ENCODE measurements around the gene CDKAL1.

CDKAL1 gene

GRCh38 chr6:20800229-20800628 lies 266.0 kb downstream of the CDKAL1 start:
- Histone ChIP-seq H3K18ac (ENCODE audit: low read depth in 1 of 2, low read length in 2 of 2) (no peak overlapping the region), H3K27me3 (ENCODE audit: control insufficient read depth in 1 of 2, insufficient read depth in 1 of 2, low read length in 2 of 2) (no peaks in the 10 kb centered on the region), H3K4ac (ENCODE audit: low read depth in 1 of 2, low read length in 2 of 2) (no peak overlapping the region), H3K14ac (ENCODE audit: low read length in 2 of 2) (no peak overlapping the region), H3K27ac (ENCODE audit: low read length, poor library complexity, severe bottlenecking) (no peak overlapping the region), H3K9ac (ENCODE audit: low read length) (no peak overlapping the region), H3K4me1 (ENCODE audit: control insufficient read depth, insufficient read depth, low read depth, low read length) (no peaks in the 10 kb centered on the region), H2BK15ac (ENCODE audit: low read depth, poor library complexity, severe bottlenecking) (no peak overlapping the region), H3K9me3 (ENCODE audit: control insufficient read depth, low read length) (no peaks in the 10 kb centered on the region), H2AFZ (ENCODE audit: low read depth, low read length) (no peak overlapping the region), H2BK120ac (ENCODE audit: low read depth, low read length) (no peak overlapping the region), H4K8ac (ENCODE audit: low read length) (no peak overlapping the region), H3K79me1 (replicated peaks; ENCODE audit: low read length, poor library complexity, severe bottlenecking) (no peaks in the 10 kb centered on the region), H3K4me2 (ENCODE audit: low read length, poor library complexity, severe bottlenecking) (no peak overlapping the region), H4K91ac (ENCODE audit: low read length) (no peak overlapping the region), H2BK5ac (ENCODE audit: low read depth, low read length, poor library complexity, severe bottlenecking) (no peak overlapping the region), H3K4me3 (ENCODE audit: insufficient read depth in 1 of 2, low read depth in 1 of 2, low read length in 2 of 2) (no peak overlapping the region), H2BK12ac (ENCODE audit: low read length in 2 of 2) (no peak overlapping the region), H3K36me3 (ENCODE audit: control insufficient read depth in 1 of 2, insufficient read depth in 2 of 2, low read depth in 1 of 2, low read length in 2 of 2) (no peaks in the 10 kb centered on the region), H3K23ac (ENCODE audit: low read length in 2 of 2) (no peak overlapping the region), H2AK5ac (ENCODE audit: low read length, severe bottlenecking) (no peak overlapping the region)
- DNase-seq: no peak

DNA sequence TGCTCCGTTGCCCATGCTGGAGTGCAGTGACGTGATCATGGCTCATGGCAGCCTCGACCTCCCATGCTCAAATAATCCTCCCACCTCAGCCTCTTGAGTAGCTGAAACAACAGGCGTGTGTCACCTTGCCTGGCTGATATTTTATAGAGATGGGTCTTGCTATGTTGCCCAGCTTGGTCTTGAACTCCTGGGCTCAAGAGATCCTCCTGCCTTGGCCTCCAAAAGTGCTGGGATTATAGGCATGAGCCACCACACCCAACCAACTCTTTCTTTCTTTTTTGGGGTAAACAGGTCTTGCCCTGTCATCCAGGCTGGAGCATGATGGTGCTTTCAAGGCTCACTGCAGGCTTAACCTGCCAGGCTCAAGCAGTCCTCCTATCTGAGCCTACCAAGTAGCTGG lies 266.4 kb downstream of the CDKAL1 start:
- no peak overlapping the region for H3K18ac ChIP-seq (ENCODE audit: low read depth in 1 of 2, low read length in 2 of 2)
- no peak overlapping the region for H3K4me3 ChIP-seq (ENCODE audit: insufficient read depth in 1 of 2, low read depth in 1 of 2, low read length in 2 of 2)
- H3K4ac ChIP-seq (ENCODE audit: low read depth in 1 of 2, low read length in 2 of 2): no peak overlapping the region
- H3K9ac ChIP-seq (ENCODE audit: low read length): no peak overlapping the region
- H4K8ac ChIP-seq (ENCODE audit: low read length): no peak overlapping the region
- no peak overlapping the region for H2AK5ac ChIP-seq (ENCODE audit: low read length, severe bottlenecking)
- H3K23ac ChIP-seq (ENCODE audit: low read length in 2 of 2): no peak overlapping the region
- H3K9me3 ChIP-seq (ENCODE audit: control insufficient read depth, low read length): no peaks in the 10 kb centered on the region
- WGBS: 100% methylated on average over 3 of the region's 4 CpGs
- no peak overlapping the region for H3K4me2 ChIP-seq (ENCODE audit: low read length, poor library complexity, severe bottlenecking)
- H3K27ac ChIP-seq (ENCODE audit: low read length, poor library complexity, severe bottlenecking): no peak overlapping the region
- no peaks in the 10 kb centered on the region for H3K4me1 ChIP-seq (ENCODE audit: control insufficient read depth, insufficient read depth, low read depth, low read length)
- no peaks in the 10 kb centered on the region for H3K27me3 ChIP-seq (ENCODE audit: control insufficient read depth in 1 of 2, insufficient read depth in 1 of 2, low read length in 2 of 2)
- no peaks in the 10 kb centered on the region for H3K36me3 ChIP-seq (ENCODE audit: control insufficient read depth in 1 of 2, insufficient read depth in 2 of 2, low read depth in 1 of 2, low read length in 2 of 2)
- no peak overlapping the region for H2BK12ac ChIP-seq (ENCODE audit: low read length in 2 of 2)
- no peaks in the 10 kb centered on the region for H3K79me1 ChIP-seq (replicated peaks; ENCODE audit: low read length, poor library complexity, severe bottlenecking)
- H4K91ac ChIP-seq (ENCODE audit: low read length): no peak overlapping the region
- DNase-seq: no peak
- H2BK120ac ChIP-seq (ENCODE audit: low read depth, low read length): no peak overlapping the region
- H2BK5ac ChIP-seq (ENCODE audit: low read depth, low read length, poor library complexity, severe bottlenecking): no peak overlapping the region
- H3K14ac ChIP-seq (ENCODE audit: low read length in 2 of 2): no peak overlapping the region
- H2AFZ ChIP-seq (ENCODE audit: low read depth, low read length): no peak overlapping the region
- H2BK15ac ChIP-seq (ENCODE audit: low read depth, poor library complexity, severe bottlenecking): no peak overlapping the region

GRCh38 chr6:20801595-20801994 lies 267.3 kb downstream of the CDKAL1 start:
- no peaks in the 10 kb centered on the region for H3K4me1 ChIP-seq (ENCODE audit: control insufficient read depth, insufficient read depth, low read depth, low read length)
- H3K4me3 ChIP-seq (ENCODE audit: insufficient read depth in 1 of 2, low read depth in 1 of 2, low read length in 2 of 2): no peak overlapping the region
- H4K91ac ChIP-seq (ENCODE audit: low read length): no peak overlapping the region
- H3K27ac ChIP-seq (ENCODE audit: low read length, poor library complexity, severe bottlenecking): no peak overlapping the region
- H3K9ac ChIP-seq (ENCODE audit: low read length): no peak overlapping the region
- WGBS: no CpG with 5 or more reads among the region's 3 CpGs
- H3K36me3 ChIP-seq (ENCODE audit: control insufficient read depth in 1 of 2, insufficient read depth in 2 of 2, low read depth in 1 of 2, low read length in 2 of 2): no peaks in the 10 kb centered on the region
- no peak overlapping the region for H3K18ac ChIP-seq (ENCODE audit: low read depth in 1 of 2, low read length in 2 of 2)
- DNase-seq: no peak
- peaks cover 5% of the 10 kb centered on the region for H3K9me3 ChIP-seq (ENCODE audit: control insufficient read depth, low read length)
- H3K23ac ChIP-seq (ENCODE audit: low read length in 2 of 2): no peak overlapping the region
- H2BK15ac ChIP-seq (ENCODE audit: low read depth, poor library complexity, severe bottlenecking): no peak overlapping the region
- H3K4me2 ChIP-seq (ENCODE audit: low read length, poor library complexity, severe bottlenecking): no peak overlapping the region
- H2BK5ac ChIP-seq (ENCODE audit: low read depth, low read length, poor library complexity, severe bottlenecking): no peak overlapping the region
- H3K14ac ChIP-seq (ENCODE audit: low read length in 2 of 2): no peak overlapping the region
- H2AK5ac ChIP-seq (ENCODE audit: low read length, severe bottlenecking): no peak overlapping the region
- H4K8ac ChIP-seq (ENCODE audit: low read length): no peak overlapping the region
- H2BK12ac ChIP-seq (ENCODE audit: low read length in 2 of 2): no peak overlapping the region
- H2AFZ ChIP-seq (ENCODE audit: low read depth, low read length): no peak overlapping the region
- no peak overlapping the region for H3K4ac ChIP-seq (ENCODE audit: low read depth in 1 of 2, low read length in 2 of 2)
- H2BK120ac ChIP-seq (ENCODE audit: low read depth, low read length): no peak overlapping the region
- H3K79me1 ChIP-seq (replicated peaks; ENCODE audit: low read length, poor library complexity, severe bottlenecking): no peaks in the 10 kb centered on the region
- no peaks in the 10 kb centered on the region for H3K27me3 ChIP-seq (ENCODE audit: control insufficient read depth in 1 of 2, insufficient read depth in 1 of 2, low read length in 2 of 2)

- no peaks in the 10 kb centered on the region for H3K79me1 ChIP-seq (replicated peaks; ENCODE audit: low read length, poor library complexity, severe bottlenecking)
- H3K18ac ChIP-seq (ENCODE audit: low read depth in 1 of 2, low read length in 2 of 2): no peak overlapping the region
- no peak overlapping the region for H2BK120ac ChIP-seq (ENCODE audit: low read depth, low read length)
- H2AK5ac ChIP-seq (ENCODE audit: low read length, severe bottlenecking): no peak overlapping the region
- no peak overlapping the region for H2AFZ ChIP-seq (ENCODE audit: low read depth, low read length)
- no peak overlapping the region for H3K27ac ChIP-seq (ENCODE audit: low read length, poor library complexity, severe bottlenecking)
- H3K4me1 ChIP-seq (ENCODE audit: control insufficient read depth, insufficient read depth, low read depth, low read length): no peaks in the 10 kb centered on the region
- no peak for DNase-seq
- H3K36me3 ChIP-seq (ENCODE audit: control insufficient read depth in 1 of 2, insufficient read depth in 2 of 2, low read depth in 1 of 2, low read length in 2 of 2): no peaks in the 10 kb centered on the region
- H3K4ac ChIP-seq (ENCODE audit: low read depth in 1 of 2, low read length in 2 of 2): no peak overlapping the region
- no peak overlapping the region for H4K8ac ChIP-seq (ENCODE audit: low read length)
- no peak overlapping the region for H2BK12ac ChIP-seq (ENCODE audit: low read length in 2 of 2)
- no peak overlapping the region for H2BK5ac ChIP-seq (ENCODE audit: low read depth, low read length, poor library complexity, severe bottlenecking)
- H3K27me3 ChIP-seq (ENCODE audit: control insufficient read depth in 1 of 2, insufficient read depth in 1 of 2, low read length in 2 of 2): no peaks in the 10 kb centered on the region
- WGBS: 84% methylated on average over 1 of the region's 1 CpG
- H3K9me3 ChIP-seq (ENCODE audit: control insufficient read depth, low read length): peaks cover 9% of the 10 kb centered on the region
- H2BK15ac ChIP-seq (ENCODE audit: low read depth, poor library complexity, severe bottlenecking): no peak overlapping the region
- H3K4me2 ChIP-seq (ENCODE audit: low read length, poor library complexity, severe bottlenecking): no peak overlapping the region
- H3K9ac ChIP-seq (ENCODE audit: low read length): no peak overlapping the region
- H3K23ac ChIP-seq (ENCODE audit: low read length in 2 of 2): no peak overlapping the region
- H4K91ac ChIP-seq (ENCODE audit: low read length): no peak overlapping the region
- H3K14ac ChIP-seq (ENCODE audit: low read length in 2 of 2): no peak overlapping the region
- H3K4me3 ChIP-seq (ENCODE audit: insufficient read depth in 1 of 2, low read depth in 1 of 2, low read length in 2 of 2): no peak overlapping the region
Observed at GRCh38 chr6:20802596-20802995, 268.3 kb downstream of the CDKAL1 start.

Data from mesenchymal stem cell (in vitro differentiated cells and primary cell).